ENCODE results near the gene EDIL3.

DNA sequence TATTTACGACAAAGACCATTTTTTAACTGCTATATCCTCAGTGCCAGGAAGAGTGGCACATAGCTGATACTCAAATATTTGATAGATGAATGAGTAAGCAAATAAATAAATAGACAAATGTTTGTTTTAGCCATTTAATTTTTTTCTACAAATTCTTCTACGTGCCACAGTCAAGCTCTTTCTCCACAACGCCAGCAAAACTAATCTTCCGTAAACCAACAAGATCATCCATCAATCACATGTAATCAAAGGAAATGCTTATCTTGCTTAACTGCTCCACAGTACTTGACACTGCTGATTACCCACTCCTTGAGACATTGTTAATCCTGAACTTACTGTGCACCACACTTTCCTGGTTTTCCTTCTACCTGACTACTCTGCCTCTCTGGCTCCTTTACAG lies 136.7 kb downstream of the EDIL3 start:
- TF ChIP-seq, protein P1, sequence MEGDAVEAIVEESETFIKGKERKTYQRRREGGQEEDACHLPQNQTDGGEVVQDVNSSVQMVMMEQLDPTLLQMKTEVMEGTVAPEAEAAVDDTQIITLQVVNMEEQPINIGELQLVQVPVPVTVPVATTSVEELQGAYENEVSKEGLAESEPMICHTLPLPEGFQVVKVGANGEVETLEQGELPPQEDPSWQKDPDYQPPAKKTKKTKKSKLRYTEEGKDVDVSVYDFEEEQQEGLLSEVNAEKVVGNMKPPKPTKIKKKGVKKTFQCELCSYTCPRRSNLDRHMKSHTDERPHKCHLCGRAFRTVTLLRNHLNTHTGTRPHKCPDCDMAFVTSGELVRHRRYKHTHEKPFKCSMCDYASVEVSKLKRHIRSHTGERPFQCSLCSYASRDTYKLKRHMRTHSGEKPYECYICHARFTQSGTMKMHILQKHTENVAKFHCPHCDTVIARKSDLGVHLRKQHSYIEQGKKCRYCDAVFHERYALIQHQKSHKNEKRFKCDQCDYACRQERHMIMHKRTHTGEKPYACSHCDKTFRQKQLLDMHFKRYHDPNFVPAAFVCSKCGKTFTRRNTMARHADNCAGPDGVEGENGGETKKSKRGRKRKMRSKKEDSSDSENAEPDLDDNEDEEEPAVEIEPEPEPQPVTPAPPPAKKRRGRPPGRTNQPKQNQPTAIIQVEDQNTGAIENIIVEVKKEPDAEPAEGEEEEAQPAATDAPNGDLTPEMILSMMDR (IDR thresholded peaks at IDR 0.05; ENCODE audit: low read length) = no peak
- TF ChIP-seq EZH2 (IDR thresholded peaks at IDR 0.05; ENCODE audit: borderline replicate concordance, low read length) = no peak

Measured in OCI-LY1 (cell line).